ENCODE data around the gene CSH2. TPM values are rescaled to one million over a fixed set of nuclear protein-coding genes. Genes with fewer than 3 reads are reported as not detected.
"Not testable (repeated sequence)": the region's sequence is repeated elsewhere in the genome, so short reads cannot be mapped to it uniquely, and the experiment has no call there.

CSH2 gene
- total RNA-seq, 1 experiment from 2014 or later = not detected

- H3K9me3 ChIP-seq (ENCODE audit: control insufficient read depth, low read depth, low read length); H4K20me1 ChIP-seq (ENCODE audit: control insufficient read depth, insufficient read depth, insufficient read length); DNase-seq; H3K4me1 ChIP-seq (ENCODE audit: insufficient read depth, low read length); H3K79me2 ChIP-seq (ENCODE audit: insufficient read depth, low read length); H3K79me1 ChIP-seq (ENCODE audit: insufficient read depth, low read depth, low read length, poor library complexity, severe bottlenecking); H4K91ac ChIP-seq (ENCODE audit: insufficient read length, low read depth, low read length); H3T11ph ChIP-seq (ENCODE audit: low read length); H4K5ac ChIP-seq (ENCODE audit: insufficient read length, low read depth, low read length); H4K8ac ChIP-seq (replicated peaks; ENCODE audit: insufficient read length, low read depth, low read length); H3K27me3 ChIP-seq (ENCODE audit: insufficient read depth, low read length); H3K4me3 Mint-ChIP-seq; H3K27ac Mint-ChIP-seq; H2BK5ac ChIP-seq (ENCODE audit: insufficient read length, low read length); H2BK12ac ChIP-seq (ENCODE audit: insufficient read length, low read depth, low read length); H3K23ac ChIP-seq (ENCODE audit: insufficient read length, low read depth, low read length); H2BK20ac ChIP-seq (ENCODE audit: low read depth, low read length, poor library complexity, severe bottlenecking); H3K18ac ChIP-seq (ENCODE audit: insufficient read length, low read depth, low read length); H3K4me1 Mint-ChIP-seq; H2BK15ac ChIP-seq (ENCODE audit: low read depth, low read length); H3K14ac ChIP-seq (ENCODE audit: insufficient read depth, low read length); H3K4me2 ChIP-seq (ENCODE audit: insufficient read depth, insufficient read length, low read length); H3K56ac ChIP-seq (ENCODE audit: insufficient read length, low read depth, low read length); H3K4ac ChIP-seq (ENCODE audit: low read depth, low read length); H3K27ac ChIP-seq (ENCODE audit: insufficient read length, low read depth, low read length); H2AK5ac ChIP-seq (ENCODE audit: insufficient read length, low read length); H3K23me2 ChIP-seq (ENCODE audit: insufficient read length, low read depth, low read length, poor library complexity, severe bottlenecking); H3K9me3 Mint-ChIP-seq; H2AFZ ChIP-seq (ENCODE audit: low read length); H3K9ac ChIP-seq (ENCODE audit: extremely low read depth, insufficient read length, low read length); H2BK120ac ChIP-seq (ENCODE audit: low read depth, low read length, poor library complexity, severe bottlenecking); H3K36me3 Mint-ChIP-seq (ENCODE audit: insufficient read depth in 1 of 3, low read depth in 3 of 3): not testable (repeated sequence)
- H3K27me3 Mint-ChIP-seq (ENCODE audit: low read depth) = peaks cover 12% of the 10 kb centered on the region
- TF ChIP-seq, protein P1, sequence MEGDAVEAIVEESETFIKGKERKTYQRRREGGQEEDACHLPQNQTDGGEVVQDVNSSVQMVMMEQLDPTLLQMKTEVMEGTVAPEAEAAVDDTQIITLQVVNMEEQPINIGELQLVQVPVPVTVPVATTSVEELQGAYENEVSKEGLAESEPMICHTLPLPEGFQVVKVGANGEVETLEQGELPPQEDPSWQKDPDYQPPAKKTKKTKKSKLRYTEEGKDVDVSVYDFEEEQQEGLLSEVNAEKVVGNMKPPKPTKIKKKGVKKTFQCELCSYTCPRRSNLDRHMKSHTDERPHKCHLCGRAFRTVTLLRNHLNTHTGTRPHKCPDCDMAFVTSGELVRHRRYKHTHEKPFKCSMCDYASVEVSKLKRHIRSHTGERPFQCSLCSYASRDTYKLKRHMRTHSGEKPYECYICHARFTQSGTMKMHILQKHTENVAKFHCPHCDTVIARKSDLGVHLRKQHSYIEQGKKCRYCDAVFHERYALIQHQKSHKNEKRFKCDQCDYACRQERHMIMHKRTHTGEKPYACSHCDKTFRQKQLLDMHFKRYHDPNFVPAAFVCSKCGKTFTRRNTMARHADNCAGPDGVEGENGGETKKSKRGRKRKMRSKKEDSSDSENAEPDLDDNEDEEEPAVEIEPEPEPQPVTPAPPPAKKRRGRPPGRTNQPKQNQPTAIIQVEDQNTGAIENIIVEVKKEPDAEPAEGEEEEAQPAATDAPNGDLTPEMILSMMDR (conservative IDR thresholded peaks at IDR 0.05) = peak; percentile 68
- no CpG with 5 or more reads among the region's 5 CpGs for WGBS (ENCODE audit: extremely low coverage, insufficient read length, low lambda C conversion rate)
Measured at GRCh38 chr17:63903787-63904201, 30.3 kb upstream of the CSH2 start.

GRCh38 chr17:63901971-63902370 is 28.5 kb upstream of the CSH2 start:
- not testable (repeated sequence) for H3K27ac Mint-ChIP-seq; H4K20me1 ChIP-seq (ENCODE audit: control insufficient read depth, insufficient read depth, insufficient read length); H2AK5ac ChIP-seq (ENCODE audit: insufficient read length, low read length); H2AFZ ChIP-seq (ENCODE audit: low read length); H2BK20ac ChIP-seq (ENCODE audit: low read depth, low read length, poor library complexity, severe bottlenecking); H3K56ac ChIP-seq (ENCODE audit: insufficient read length, low read depth, low read length); H2BK15ac ChIP-seq (ENCODE audit: low read depth, low read length); H3K4ac ChIP-seq (ENCODE audit: low read depth, low read length); H2BK5ac ChIP-seq (ENCODE audit: insufficient read length, low read length); H3K79me1 ChIP-seq (ENCODE audit: insufficient read depth, low read depth, low read length, poor library complexity, severe bottlenecking); H3K4me3 Mint-ChIP-seq; H3K9me3 Mint-ChIP-seq; H3K4me1 Mint-ChIP-seq; H3K14ac ChIP-seq (ENCODE audit: insufficient read depth, low read length); H3K9ac ChIP-seq (ENCODE audit: extremely low read depth, insufficient read length, low read length); H3K27me3 ChIP-seq (ENCODE audit: insufficient read depth, low read length); H3K4me1 ChIP-seq (ENCODE audit: insufficient read depth, low read length); H4K8ac ChIP-seq (replicated peaks; ENCODE audit: insufficient read length, low read depth, low read length); H3K4me2 ChIP-seq (ENCODE audit: insufficient read depth, insufficient read length, low read length); DNase-seq; H3K23ac ChIP-seq (ENCODE audit: insufficient read length, low read depth, low read length); H3K18ac ChIP-seq (ENCODE audit: insufficient read length, low read depth, low read length); H3K27ac ChIP-seq (ENCODE audit: insufficient read length, low read depth, low read length); H3T11ph ChIP-seq (ENCODE audit: low read length); H2BK12ac ChIP-seq (ENCODE audit: insufficient read length, low read depth, low read length); H4K91ac ChIP-seq (ENCODE audit: insufficient read length, low read depth, low read length); H3K79me2 ChIP-seq (ENCODE audit: insufficient read depth, low read length); H2BK120ac ChIP-seq (ENCODE audit: low read depth, low read length, poor library complexity, severe bottlenecking); H3K9me3 ChIP-seq (ENCODE audit: control insufficient read depth, low read depth, low read length); H3K23me2 ChIP-seq (ENCODE audit: insufficient read length, low read depth, low read length, poor library complexity, severe bottlenecking); H4K5ac ChIP-seq (ENCODE audit: insufficient read length, low read depth, low read length); H3K36me3 Mint-ChIP-seq (ENCODE audit: insufficient read depth in 1 of 3, low read depth in 3 of 3)
- H3K27me3 Mint-ChIP-seq (ENCODE audit: low read depth) = peaks cover 14% of the 10 kb centered on the region
- whole genome bisulfite sequencing (ENCODE audit: extremely low coverage, insufficient read length, low lambda C conversion rate) = no CpG with 5 or more reads among the region's 2 CpGs

Data from H9 (cell line).